GM19239 (cell line): ENCODE results near the gene ATP5MC2.
"Not testable (repeated sequence)": the region's sequence is repeated elsewhere in the genome, so short reads cannot be mapped to it uniquely, and the experiment has no call there.

ENCODE experiments used
- DNase-seq: peaks from one replicate; pipeline ENCODE4 v3.0.0; 2011; ENCODE audit warnings: low spot score; ENCODE audit not compliant: insufficient read length
- FAIRE-seq: peaks from 2 replicates; lab custom pipeline; 2011; peaks lifted over from hg19 to GRCh38; lab: Jason Lieb, UNC

The ATP5MC2 gene

GRCh38 chr12:53657041-53657440 lies 18.8 kb downstream of the ATP5MC2 start:
- no peak for DNase-seq
- no peak for FAIRE-seq

- no peak for FAIRE-seq
- DNase-seq, result no peak
Measured at GRCh38 chr12:53653595-53653994, 22.3 kb downstream of the ATP5MC2 start.

- FAIRE-seq (no peak), DNase-seq (no peak)
Measured at GRCh38 chr12:53652366-53652765, 23.5 kb downstream of the ATP5MC2 start.

- no peak for FAIRE-seq
- DNase-seq, result no peak
Measured at GRCh38 chr12:53651737-53652136, 24.1 kb downstream of the ATP5MC2 start.

GRCh38 chr12:53646300-53646699 lies 29.6 kb downstream of the ATP5MC2 start:
- not testable (repeated sequence) for FAIRE-seq, DNase-seq

- no peak for FAIRE-seq
Measured at GRCh38 chr12:53645165-53645564, 30.7 kb downstream of the ATP5MC2 start.

GRCh38 chr12:53644133-53644532 lies 31.8 kb downstream of the ATP5MC2 start:
- no peak for FAIRE-seq
- no peak for DNase-seq

More at GRCh38 chr12:53645165-53645564, 30.7 kb downstream of the ATP5MC2 start:
- DNase-seq, result no peak

GRCh38 chr12:53643232-53643979 lies 32.5 kb downstream of the ATP5MC2 start:
- no peak for FAIRE-seq
- DNase-seq, result no peak

GRCh38 chr12:53638057-53638456 lies 37.8 kb downstream of the ATP5MC2 start:
- DNase-seq (no peak), FAIRE-seq (no peak)

GRCh38 chr12:53636641-53637040 lies 39.2 kb downstream of the ATP5MC2 start:
- FAIRE-seq, result no peak
- no peak for DNase-seq

GRCh38 chr12:53635708-53636107 lies 40.2 kb downstream of the ATP5MC2 start:
- not testable (repeated sequence) for FAIRE-seq, DNase-seq

- DNase-seq, result no peak
- no peak for FAIRE-seq
Measured at GRCh38 chr12:53631721-53632120, 44.2 kb downstream of the ATP5MC2 start.

GRCh38 chr12:53627919-53628318 lies 48.0 kb downstream of the ATP5MC2 start:
- DNase-seq (no peak), FAIRE-seq (no peak)

- DNase-seq (no peak), FAIRE-seq (peak; percentile 47)
Measured at GRCh38 chr12:53626702-53627169, 49.1 kb downstream of the ATP5MC2 start.

- FAIRE-seq, result peak; percentile 92
Measured at GRCh38 chr12:53625946-53626701, 49.8 kb downstream of the ATP5MC2 start, which contains the start of gene ATF7. TSS of gene ATF7 (minus strand) at chr12:53626382. CDS start at chr12:53601000, 25,382 bp downstream.

GRCh38 chr12:53625373-53625945 lies 50.4 kb downstream of the ATP5MC2 start:
- FAIRE-seq (no peak), DNase-seq (no peak)

More at GRCh38 chr12:53625946-53626701, 49.8 kb downstream of the ATP5MC2 start, which contains the start of gene ATF7:
- DNase-seq, result peak; percentile 76

GRCh38 chr12:53624956-53625355 lies 50.9 kb downstream of the ATP5MC2 start:
- no peak for DNase-seq
- no peak for FAIRE-seq

- FAIRE-seq (no peak), DNase-seq (no peak)
Measured at GRCh38 chr12:53624458-53624857, 51.4 kb downstream of the ATP5MC2 start.

- FAIRE-seq, result no peak
- no peak for DNase-seq
Measured at GRCh38 chr12:53623548-53624385, 52.1 kb downstream of the ATP5MC2 start.

- FAIRE-seq (no peak), DNase-seq (no peak)
Measured at GRCh38 chr12:53622724-53623123, 53.2 kb downstream of the ATP5MC2 start.
